NCI-H82 treated with DMSO at 0.1 percent for 48 hours (cell line): ENCODE results near the gene MIGA2.
A peak's percentile ranks its signal among the peaks of the same experiment; 100 is the strongest.
"Not testable (repeated sequence)": the region's sequence is repeated elsewhere in the genome, so short reads cannot be mapped to it uniquely, and the experiment has no call there.

Experiments
- DNase-seq: peaks from one replicate; lab custom pipeline; 2025; ENCODE audit not compliant: unreplicated experiment; lab: John Stamatoyannopoulos, UW

Gene MIGA2

GRCh38 chr9:129036241-129036922 is at the start of gene MIGA2:
Gene MIGA2, plus strand, starts transcription at chr9:129036626. Its CDS starts 3,969 bp downstream, at chr9:129040595.
- DNase-seq, result peak; percentile 99

- DNase-seq, result no peak
Measured at GRCh38 chr9:128986671-128987070, 49.8 kb upstream of the MIGA2 start.

- no peak for DNase-seq
Measured at GRCh38 chr9:128987805-128988204, 48.6 kb upstream of the MIGA2 start.

- no peak for DNase-seq
Measured at GRCh38 chr9:128992995-128993394, 43.4 kb upstream of the MIGA2 start.

- DNase-seq, result no peak
Measured at GRCh38 chr9:128995791-128996190, 40.6 kb upstream of the MIGA2 start.

- no peak for DNase-seq
Measured at GRCh38 chr9:128998462-128998861, 38.0 kb upstream of the MIGA2 start.

- no peak for DNase-seq
Measured at GRCh38 chr9:128999581-129000206, 36.7 kb upstream of the MIGA2 start.

GRCh38 chr9:129001504-129002325 is 34.7 kb upstream of the MIGA2 start:
- DNase-seq, result no peak

- DNase-seq, result no peak
Measured at GRCh38 chr9:129002992-129003391, 33.4 kb upstream of the MIGA2 start.

GRCh38 chr9:129004173-129004572 is 32.3 kb upstream of the MIGA2 start:
- not testable (repeated sequence) for DNase-seq

GRCh38 chr9:129005336-129005997 is 31.0 kb upstream of the MIGA2 start:
- no peak for DNase-seq

GRCh38 chr9:129006328-129007034 is 29.9 kb upstream of the MIGA2 start:
- DNase-seq, result peak; percentile 40

GRCh38 chr9:129007035-129007765 is 29.2 kb upstream of the MIGA2 start:
- no peak for DNase-seq

GRCh38 chr9:129007766-129008468 is 28.5 kb upstream of the MIGA2 start:
- no peak for DNase-seq

- DNase-seq, result no peak
Measured at GRCh38 chr9:129008469-129008965, 27.9 kb upstream of the MIGA2 start.

GRCh38 chr9:129008986-129009583 is 27.3 kb upstream of the MIGA2 start:
- no peak for DNase-seq

GRCh38 chr9:129009584-129010141 is 26.8 kb upstream of the MIGA2 start:
- no peak for DNase-seq

- DNase-seq, result no peak
Measured at GRCh38 chr9:129010267-129010975, 26.0 kb upstream of the MIGA2 start.
